ENCODE measurements around the gene CRNN. TPM values are rescaled to one million over a fixed set of nuclear protein-coding genes. Genes with fewer than 3 reads are reported as not detected.

Gene CRNN
- total and polyA plus RNA-seq, 7 donors = 0.61 to 3.6 TPM; not detected in 5

GRCh38 chr1:152367436-152367835 lies 46.6 kb downstream of the CRNN start:
- H3K9me3 ChIP-seq = peaks cover 0 to 4% (median 0%) of the 10 kb centered on the region in 4 donors
- no peak for DNase-seq
- H3K36me3 ChIP-seq = no peaks in the 10 kb centered on the region
- H3K4me3 ChIP-seq = no peak overlapping the region
- intact Hi-C loops (cut with DNase I) = no loop called here
- H3K27ac ChIP-seq = no peak overlapping the region
- 34 to 56% methylated on average over 1 of the region's 1 CpG for WGBS, 2 donors
- no peaks in the 10 kb centered on the region for H3K4me1 ChIP-seq
- no peaks in the 10 kb centered on the region for H3K27me3 ChIP-seq
- TF ChIP-seq EP300 (IDR thresholded peaks at IDR 0.05) = no peak
- TF ChIP-seq POLR2AphosphoS5 (IDR thresholded peaks at IDR 0.05) = no peak
- TF ChIP-seq CTCF (IDR thresholded peaks at IDR 0.05) = no peak
- no peak for TF ChIP-seq POLR2A (IDR thresholded peaks at IDR 0.05)

GRCh38 chr1:152359906-152360305 lies 54.2 kb downstream of the CRNN start, which contains the start of gene FLG2:
Gene FLG2 (minus strand): TSS chr1:152360006. CDS start chr1:152358884, 1,122 bp downstream.
- no peak for DNase-seq
- H3K27ac ChIP-seq = no peak within 1 kb of the TSS
- H3K27me3 ChIP-seq = no peaks in the 10 kb centered on the region
- TF ChIP-seq POLR2AphosphoS5 (IDR thresholded peaks at IDR 0.05) (no peak), EP300 (IDR thresholded peaks at IDR 0.05) (no peak), CTCF (IDR thresholded peaks at IDR 0.05) (no peak), POLR2A (IDR thresholded peaks at IDR 0.05) (no peak)
- intact Hi-C loops (cut with DNase I) = no loop called here
- H3K9me3 ChIP-seq = no peaks in the 10 kb centered on the region
- no peaks in the 10 kb centered on the region for H3K4me1 ChIP-seq
- WGBS, 2 donors = 23 to 75% methylated on average over 2 of the region's 2 CpGs
- no peak within 1 kb of the TSS for H3K4me3 ChIP-seq
- H3K36me3 ChIP-seq = no peaks in the 10 kb centered on the region

Small RNA genes lying within 50 kb of the gene (small RNA-seq; reads per million reads assigned to genes)
- gene HMGN3P1 = 0 reads per million in 3 donors

Other genes with a start within 250 kb of the CRNN start
- gene HRNR, start 190.1 kb downstream of the CRNN start, total RNA-seq = not detected
- under 1 TPM in 1 of 3 donors, not detected in 2; under 0.01 TPM for gene HRNR, start 190.1 kb downstream of the CRNN start, polyA plus RNA-seq
- gene FLG, start 89.0 kb downstream of the CRNN start, total RNA-seq = not detected
- under 1 TPM in 2 of 3 donors, not detected in 1; under 0.01 to 0.01 TPM for gene FLG, start 89.0 kb downstream of the CRNN start, polyA plus RNA-seq
- not detected for gene FLG2, start 54.3 kb downstream of the CRNN start, total RNA-seq
- gene FLG2, start 54.3 kb downstream of the CRNN start, polyA plus RNA-seq = not detected
- not detected for gene LCE5A, start 96.5 kb upstream of the CRNN start, total RNA-seq
- gene LCE5A, start 96.5 kb upstream of the CRNN start, polyA plus RNA-seq = not detected
- gene CRCT1, start 100.2 kb upstream of the CRNN start, total RNA-seq = not detected
- under 1 TPM in 1 of 3 donors, not detected in 2; 0.28 TPM for gene CRCT1, start 100.2 kb upstream of the CRNN start, polyA plus RNA-seq
- gene LCE3E, start 152.5 kb upstream of the CRNN start, total RNA-seq = not detected
- not detected for gene LCE3E, start 152.5 kb upstream of the CRNN start, polyA plus RNA-seq
- gene LCE3D, start 166.3 kb upstream of the CRNN start, total RNA-seq = not detected
- not detected for gene LCE3D, start 166.3 kb upstream of the CRNN start, polyA plus RNA-seq
- gene LCE3C, start 186.0 kb upstream of the CRNN start, total RNA-seq = not detected
- not detected for gene LCE3C, start 186.0 kb upstream of the CRNN start, polyA plus RNA-seq
- gene LCE3B, start 199.5 kb upstream of the CRNN start, total RNA-seq = not detected
- gene LCE3B, start 199.5 kb upstream of the CRNN start, polyA plus RNA-seq = not detected
- not detected for gene LCE3A, start 208.8 kb upstream of the CRNN start, total RNA-seq
- gene LCE3A, start 208.8 kb upstream of the CRNN start, polyA plus RNA-seq = not detected
- not detected for gene LCE2D, start 249.1 kb upstream of the CRNN start, total RNA-seq
- not detected for gene LCE2D, start 249.1 kb upstream of the CRNN start, polyA plus RNA-seq

All from sigmoid colon (tissue), 7 donors.